ENCODE measurements around the gene LEPROT.
"Not testable (repeated sequence)": the region's sequence is repeated elsewhere in the genome, so short reads cannot be mapped to it uniquely, and the experiment has no call there.

LEPROT gene

DNA sequence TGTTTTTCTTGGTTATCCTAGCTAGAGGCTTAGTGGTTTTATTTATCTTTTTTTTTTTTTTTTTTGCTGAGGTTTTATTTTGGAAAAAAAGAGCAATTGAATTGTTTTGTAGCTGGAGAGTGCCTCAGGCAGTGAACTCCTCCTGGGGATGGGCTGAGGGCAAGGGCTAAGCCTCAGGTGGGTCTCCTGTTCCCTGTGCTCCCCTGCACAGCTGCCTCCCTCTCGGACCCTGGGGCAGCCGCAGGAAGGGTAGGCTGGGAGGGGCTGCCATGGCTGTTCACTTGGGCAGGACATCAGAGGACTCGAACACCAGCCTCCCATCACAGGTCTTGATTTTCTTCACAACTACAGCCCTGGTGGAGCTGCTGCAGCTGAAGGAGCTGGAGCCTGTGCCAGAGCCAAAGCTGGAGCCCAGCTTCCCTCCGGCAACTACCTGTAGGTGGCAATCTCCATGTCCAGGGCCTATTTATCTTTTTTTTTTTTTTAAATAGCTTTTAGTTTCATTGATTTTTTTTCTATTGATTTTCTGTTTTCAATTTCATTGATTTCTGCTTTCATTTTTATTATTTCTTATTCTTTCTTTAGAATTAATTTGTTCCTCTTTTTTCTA, 28.9 kb downstream of the LEPROT start:
- no peak for TF ChIP-seq EZH2 (IDR thresholded peaks at IDR 0.05; ENCODE audit: borderline replicate concordance, low read depth, low read length, severe bottlenecking)
- TF ChIP-seq, protein P1, sequence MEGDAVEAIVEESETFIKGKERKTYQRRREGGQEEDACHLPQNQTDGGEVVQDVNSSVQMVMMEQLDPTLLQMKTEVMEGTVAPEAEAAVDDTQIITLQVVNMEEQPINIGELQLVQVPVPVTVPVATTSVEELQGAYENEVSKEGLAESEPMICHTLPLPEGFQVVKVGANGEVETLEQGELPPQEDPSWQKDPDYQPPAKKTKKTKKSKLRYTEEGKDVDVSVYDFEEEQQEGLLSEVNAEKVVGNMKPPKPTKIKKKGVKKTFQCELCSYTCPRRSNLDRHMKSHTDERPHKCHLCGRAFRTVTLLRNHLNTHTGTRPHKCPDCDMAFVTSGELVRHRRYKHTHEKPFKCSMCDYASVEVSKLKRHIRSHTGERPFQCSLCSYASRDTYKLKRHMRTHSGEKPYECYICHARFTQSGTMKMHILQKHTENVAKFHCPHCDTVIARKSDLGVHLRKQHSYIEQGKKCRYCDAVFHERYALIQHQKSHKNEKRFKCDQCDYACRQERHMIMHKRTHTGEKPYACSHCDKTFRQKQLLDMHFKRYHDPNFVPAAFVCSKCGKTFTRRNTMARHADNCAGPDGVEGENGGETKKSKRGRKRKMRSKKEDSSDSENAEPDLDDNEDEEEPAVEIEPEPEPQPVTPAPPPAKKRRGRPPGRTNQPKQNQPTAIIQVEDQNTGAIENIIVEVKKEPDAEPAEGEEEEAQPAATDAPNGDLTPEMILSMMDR (IDR thresholded peaks at IDR 0.05; ENCODE audit: borderline replicate concordance, extremely low read depth, low read length, poor library complexity, severe bottlenecking) = no peak

GRCh38 chr1:65455678-65456077, 35.2 kb downstream of the LEPROT start:
- not testable (repeated sequence) for H3K9ac ChIP-seq (ENCODE audit: low read depth, low read length); H3K4me1 ChIP-seq (ENCODE audit: insufficient read depth, low read length); H4K20me1 ChIP-seq (ENCODE audit: insufficient read depth, low read length); H3K9me3 ChIP-seq (ENCODE audit: insufficient read depth, low read length, severe bottlenecking); H3K27me3 ChIP-seq (ENCODE audit: insufficient read depth, low read length, poor library complexity); DNase-seq; H3K36me3 ChIP-seq (ENCODE audit: insufficient read depth, low read length); H3K79me2 ChIP-seq (ENCODE audit: insufficient read depth, low read length); H3K4me3 ChIP-seq (ENCODE audit: low read depth in 1 of 2, low read length in 2 of 2); H2AFZ ChIP-seq (ENCODE audit: low read depth, low read length); H3K27ac ChIP-seq (ENCODE audit: low read length); ATAC-seq (ENCODE audit: insufficient read depth, low read depth); H3K4me2 ChIP-seq (ENCODE audit: insufficient read depth, low read length)

More for the DNA sequence above, 28.9 kb downstream of the LEPROT start:
- Histone ChIP-seq H3K9me3 (ENCODE audit: insufficient read depth, low read length, severe bottlenecking) (no peaks in the 10 kb centered on the region), H3K4me1 (ENCODE audit: insufficient read depth, low read length) (no peaks in the 10 kb centered on the region), H3K4me3 (ENCODE audit: low read depth in 1 of 2, low read length in 2 of 2) (no peak overlapping the region), H3K36me3 (ENCODE audit: insufficient read depth, low read length) (no peaks in the 10 kb centered on the region), H2AFZ (ENCODE audit: low read depth, low read length) (no peak overlapping the region), H3K27me3 (ENCODE audit: insufficient read depth, low read length, poor library complexity) (no peaks in the 10 kb centered on the region), H4K20me1 (ENCODE audit: insufficient read depth, low read length) (no peaks in the 10 kb centered on the region), H3K27ac (ENCODE audit: low read length) (no peak overlapping the region), H3K4me2 (ENCODE audit: insufficient read depth, low read length) (no peak overlapping the region), H3K9ac (ENCODE audit: low read depth, low read length) (no peak overlapping the region), H3K79me2 (ENCODE audit: insufficient read depth, low read length) (no peaks in the 10 kb centered on the region)
- no peak for DNase-seq
- ATAC-seq (ENCODE audit: insufficient read depth, low read depth) = no peak

DNA sequence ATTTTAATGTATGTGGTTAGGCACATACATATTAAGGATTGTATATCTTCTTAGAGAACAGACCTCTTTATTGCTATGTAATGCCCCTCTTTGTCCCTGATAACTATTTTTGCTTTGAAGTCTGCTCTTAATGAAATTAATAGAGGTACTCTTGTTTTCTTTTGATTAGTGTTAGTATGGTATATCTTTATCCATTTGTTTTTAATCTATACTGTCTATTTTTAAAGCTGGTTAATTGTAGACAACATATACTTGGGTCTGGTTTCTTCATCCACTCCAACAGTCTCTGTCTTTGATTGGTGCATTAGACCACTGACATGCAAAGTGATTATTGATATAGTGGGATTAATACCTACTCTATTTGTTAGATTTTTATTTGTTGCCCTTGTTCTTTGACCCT, 36.0 kb downstream of the LEPROT start:
- Histone ChIP-seq H2AFZ (ENCODE audit: low read depth, low read length) (no peak overlapping the region), H3K27me3 (ENCODE audit: insufficient read depth, low read length, poor library complexity) (no peaks in the 10 kb centered on the region), H3K27ac (ENCODE audit: low read length) (no peak overlapping the region), H3K4me1 (ENCODE audit: insufficient read depth, low read length) (no peaks in the 10 kb centered on the region), H3K36me3 (ENCODE audit: insufficient read depth, low read length) (no peaks in the 10 kb centered on the region), H4K20me1 (ENCODE audit: insufficient read depth, low read length) (no peaks in the 10 kb centered on the region), H3K9ac (ENCODE audit: low read depth, low read length) (no peak overlapping the region), H3K9me3 (ENCODE audit: insufficient read depth, low read length, severe bottlenecking) (no peaks in the 10 kb centered on the region), H3K4me2 (ENCODE audit: insufficient read depth, low read length) (no peak overlapping the region), H3K79me2 (ENCODE audit: insufficient read depth, low read length) (no peaks in the 10 kb centered on the region), H3K4me3 (ENCODE audit: low read depth in 1 of 2, low read length in 2 of 2) (no peak overlapping the region)
- DNase-seq (no peak), ATAC-seq (ENCODE audit: insufficient read depth, low read depth) (no peak)
- TF ChIP-seq EZH2 (IDR thresholded peaks at IDR 0.05; ENCODE audit: borderline replicate concordance, low read depth, low read length, severe bottlenecking) = no peak
- TF ChIP-seq, protein P1 (IDR thresholded peaks at IDR 0.05; ENCODE audit: borderline replicate concordance, extremely low read depth, low read length, poor library complexity, severe bottlenecking) = no peak

DNA sequence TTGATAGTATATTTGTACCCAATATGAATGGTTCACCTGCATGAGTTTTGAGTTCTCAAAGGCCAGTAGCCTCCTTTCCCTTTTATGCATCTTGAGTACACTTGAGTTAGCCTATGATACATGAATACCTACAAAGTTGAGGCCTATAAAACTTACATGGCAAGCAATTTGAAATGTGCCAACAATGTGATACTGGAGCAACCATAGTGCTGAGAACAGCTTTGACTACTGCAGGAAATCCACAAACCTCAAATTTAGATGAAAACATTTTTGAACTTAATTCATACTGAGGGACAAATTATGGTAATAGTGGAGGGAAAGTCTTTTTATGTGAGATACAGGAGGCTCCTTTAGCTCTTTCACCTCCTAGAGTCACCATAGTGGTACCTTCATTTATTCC, 37.4 kb downstream of the LEPROT start:
- H4K20me1 ChIP-seq (ENCODE audit: insufficient read depth, low read length) = no peaks in the 10 kb centered on the region
- H3K4me2 ChIP-seq (ENCODE audit: insufficient read depth, low read length) = no peak overlapping the region
- H2AFZ ChIP-seq (ENCODE audit: low read depth, low read length) = no peak overlapping the region
- H3K9ac ChIP-seq (ENCODE audit: low read depth, low read length) = no peak overlapping the region
- no peaks in the 10 kb centered on the region for H3K9me3 ChIP-seq (ENCODE audit: insufficient read depth, low read length, severe bottlenecking)
- ATAC-seq (ENCODE audit: insufficient read depth, low read depth) (peak; percentile 37; the same call in 1 of the 3 replicates), DNase-seq (no peak)
- no peaks in the 10 kb centered on the region for H3K27me3 ChIP-seq (ENCODE audit: insufficient read depth, low read length, poor library complexity)
- no peak overlapping the region for H3K4me3 ChIP-seq (ENCODE audit: low read depth in 1 of 2, low read length in 2 of 2)
- no peaks in the 10 kb centered on the region for H3K79me2 ChIP-seq (ENCODE audit: insufficient read depth, low read length)
- no peak for TF ChIP-seq EZH2 (IDR thresholded peaks at IDR 0.05; ENCODE audit: borderline replicate concordance, low read depth, low read length, severe bottlenecking)
- no peaks in the 10 kb centered on the region for H3K4me1 ChIP-seq (ENCODE audit: insufficient read depth, low read length)
- H3K27ac ChIP-seq (ENCODE audit: low read length) = no peak overlapping the region
- no peaks in the 10 kb centered on the region for H3K36me3 ChIP-seq (ENCODE audit: insufficient read depth, low read length)

Measured in DND-41 (cell line).